HG03045 (cell line): ENCODE results near the gene DOK1.

Experiments used
- ATAC-seq: cut with Tn5 transposase; IDR thresholded peaks from one replicate; pipeline ENCODE4 v1.9.1; 2021; ENCODE audit warnings: mild to moderate bottlenecking, moderate library complexity; ENCODE audit not compliant: unreplicated experiment

The DOK1 gene

GRCh38 chr2:74566754-74567085 lies 12.2 kb downstream of the DOK1 start:
- no peak for ATAC-seq

- ATAC-seq, result no peak
Observed at GRCh38 chr2:74567881-74568280, 13.4 kb downstream of the DOK1 start.

- no peak for ATAC-seq
Observed at GRCh38 chr2:74569686-74570085, 15.2 kb downstream of the DOK1 start.

- peak; percentile 60 for ATAC-seq
Observed at GRCh38 chr2:74571058-74571457, 16.5 kb downstream of the DOK1 start.

- ATAC-seq, result no peak
Observed at GRCh38 chr2:74572178-74572925, 17.8 kb downstream of the DOK1 start.

GRCh38 chr2:74573747-74574562 lies 19.4 kb downstream of the DOK1 start:
- no peak for ATAC-seq

GRCh38 chr2:74575320-74575719 lies 20.8 kb downstream of the DOK1 start:
- ATAC-seq, result no peak

- ATAC-seq, result no peak
Observed at GRCh38 chr2:74576211-74576862, 21.8 kb downstream of the DOK1 start.

GRCh38 chr2:74576863-74577229 lies 22.3 kb downstream of the DOK1 start:
- ATAC-seq, result no peak

- no peak for ATAC-seq
Observed at GRCh38 chr2:74577448-74577847, 22.9 kb downstream of the DOK1 start.

- ATAC-seq, result no peak
Observed at GRCh38 chr2:74578408-74578807, 23.9 kb downstream of the DOK1 start.

GRCh38 chr2:74581463-74581862 lies 26.9 kb downstream of the DOK1 start:
- no peak for ATAC-seq

- no peak for ATAC-seq
Observed at GRCh38 chr2:74582184-74582583, 27.7 kb downstream of the DOK1 start.

- no peak for ATAC-seq
Observed at GRCh38 chr2:74583504-74583903, 29.0 kb downstream of the DOK1 start.

GRCh38 chr2:74584088-74584645 lies 29.6 kb downstream of the DOK1 start:
- peak; percentile 58 for ATAC-seq

GRCh38 chr2:74585406-74586185 lies 31.1 kb downstream of the DOK1 start:
- ATAC-seq, result peak; percentile 44

GRCh38 chr2:74587664-74588277 lies 33.3 kb downstream of the DOK1 start:
- peak; percentile 51 for ATAC-seq

GRCh38 chr2:74588664-74589063 lies 34.1 kb downstream of the DOK1 start:
- ATAC-seq, result no peak

- ATAC-seq, result no peak
Observed at GRCh38 chr2:74593826-74594772, 39.6 kb downstream of the DOK1 start.
